Uterus (tissue), 2 donors: ENCODE data around the gene CDH16.

Source experiments
- CTCF ChIP-seq, 4 experiments: fragments of 200-600 bp in 2 of 4; fragments of 450-650 bp in 2 of 4; sonication (generic) in 2 of 4; IDR thresholded peaks; one replicate each; pipeline ENCODE4 v1.5.1; 2016 to 2019; ENCODE audit warnings: antibody characterized with exemption in 4 of 4, mild to moderate bottlenecking in 2 of 4, moderate library complexity in 1 of 4
- POLR2A ChIP-seq, 2 donors: fragments of 450-650 bp; IDR thresholded peaks; one replicate each; pipeline ENCODE4 v1.6.1; 2016; ENCODE audit warnings: antibody characterized with exemption in 2 of 2, mild to moderate bottlenecking in 1 of 2, moderate library complexity in 1 of 2

GRCh38 chr16:66942981-66943380 is 24.3 kb upstream of the CDH16 start:
- no peak for TF ChIP-seq CTCF (IDR thresholded peaks at IDR 0.05)
- no peak for TF ChIP-seq POLR2A (IDR thresholded peaks at IDR 0.05)
